ENCODE measurements around the gene LUM.
"Not testable (repeated sequence)": the region's sequence is repeated elsewhere in the genome, so short reads cannot be mapped to it uniquely, and the experiment has no call there.

- not testable (repeated sequence) for TF ChIP-seq CTCF (IDR thresholded peaks at IDR 0.05; ENCODE audit: insufficient read depth, low read depth, low read length); EZH2 (IDR thresholded peaks at IDR 0.05; ENCODE audit: insufficient read depth, low read length)
Observed at GRCh38 chr12:91089953-91090352, 21.3 kb downstream of the LUM start.
